HTERT RPE-1 (cell line): ENCODE data around the gene FYN.

Experiments
- in situ Hi-C: fragments of 300-500 bp; cut with MboI; formaldehyde crosslinking; loops from 4 replicates; pipeline ENCODE4 v1.14.3; 2020; ENCODE audit warnings: low sequenced_read_pairs

Gene FYN

GRCh38 chr6:111809766-111810165 is 63.5 kb downstream of the FYN start:
- in situ Hi-C loops: no loop called here

GRCh38 chr6:111809264-111809663 is 64.0 kb downstream of the FYN start:
- in situ Hi-C loops: no loop called here

- in situ Hi-C loops: no loop called here
Observed at GRCh38 chr6:111808493-111808892, 64.8 kb downstream of the FYN start.

GRCh38 chr6:111806561-111807497 is 66.4 kb downstream of the FYN start:
- in situ Hi-C loops: no loop called here

- in situ Hi-C loops: no loop called here
Observed at GRCh38 chr6:111806165-111806547, 67.1 kb downstream of the FYN start.

- in situ Hi-C loops: no loop called here
Observed at GRCh38 chr6:111805511-111806164, 67.6 kb downstream of the FYN start.

GRCh38 chr6:111804627-111805235 is 68.5 kb downstream of the FYN start:
- in situ Hi-C loops: no loop called here

GRCh38 chr6:111803804-111804203 is 69.4 kb downstream of the FYN start:
- in situ Hi-C loops: no loop called here

GRCh38 chr6:111803371-111803770 is 69.9 kb downstream of the FYN start:
- in situ Hi-C loops: no loop called here

- in situ Hi-C loops: no loop called here
Observed at GRCh38 chr6:111802720-111803330, 70.4 kb downstream of the FYN start.

GRCh38 chr6:111802015-111802414 is 71.2 kb downstream of the FYN start:
- in situ Hi-C loops: no loop called here

GRCh38 chr6:111800821-111801220 is 72.4 kb downstream of the FYN start:
- in situ Hi-C loops: no loop called here

GRCh38 chr6:111800259-111800765 is 72.9 kb downstream of the FYN start:
- in situ Hi-C loops: no loop called here

GRCh38 chr6:111799576-111800258 is 73.5 kb downstream of the FYN start:
- in situ Hi-C loops: no loop called here

- in situ Hi-C loops: no loop called here
Observed at GRCh38 chr6:111798281-111798725, 74.9 kb downstream of the FYN start.

GRCh38 chr6:111796310-111796918 is 76.8 kb downstream of the FYN start:
- in situ Hi-C loops: no loop called here

- in situ Hi-C loops: no loop called here
Observed at GRCh38 chr6:111795558-111795957, 77.7 kb downstream of the FYN start.

GRCh38 chr6:111794727-111795452 is 78.4 kb downstream of the FYN start:
- in situ Hi-C loops: no loop called here

- in situ Hi-C loops: no loop called here
Observed at GRCh38 chr6:111794300-111794699, 79.0 kb downstream of the FYN start.
